ENCODE results near the gene ZEB1.
"Not testable (repeated sequence)": the region's sequence is repeated elsewhere in the genome, so short reads cannot be mapped to it uniquely, and the experiment has no call there.

ZEB1 gene

GRCh38 chr10:31515116-31515515, 196.1 kb downstream of the ZEB1 start:
- DNase-seq = no peak

- DNase-seq = no peak
Observed at GRCh38 chr10:31515819-31516402, 196.9 kb downstream of the ZEB1 start.

GRCh38 chr10:31520986-31521831, 202.2 kb downstream of the ZEB1 start:
- no peak for DNase-seq

- DNase-seq = no peak
Observed at GRCh38 chr10:31522820-31523219, 203.8 kb downstream of the ZEB1 start.

GRCh38 chr10:31524460-31524859, 205.4 kb downstream of the ZEB1 start:
- no peak for DNase-seq

- no peak for DNase-seq
Observed at GRCh38 chr10:31526178-31526577, 207.2 kb downstream of the ZEB1 start.

- DNase-seq = no peak
Observed at GRCh38 chr10:31526681-31527080, 207.7 kb downstream of the ZEB1 start.

GRCh38 chr10:31528831-31529230, 209.8 kb downstream of the ZEB1 start:
- no peak for DNase-seq

- DNase-seq = no peak
Observed at GRCh38 chr10:31536302-31536701, 217.3 kb downstream of the ZEB1 start.

GRCh38 chr10:31549896-31550295, 230.9 kb downstream of the ZEB1 start:
- no peak for DNase-seq

GRCh38 chr10:31554556-31554955, 235.5 kb downstream of the ZEB1 start:
- no peak for DNase-seq

GRCh38 chr10:31557854-31558253, 238.8 kb downstream of the ZEB1 start:
- DNase-seq = no peak

- DNase-seq = not testable (repeated sequence)
Observed at GRCh38 chr10:31568252-31568861, 249.3 kb downstream of the ZEB1 start.

GRCh38 chr10:31574577-31574976, 255.6 kb downstream of the ZEB1 start:
- DNase-seq = no peak

- no peak for DNase-seq
Observed at GRCh38 chr10:31578181-31578852, 259.3 kb downstream of the ZEB1 start.

GRCh38 chr10:31578951-31579350, 259.9 kb downstream of the ZEB1 start:
- no peak for DNase-seq
